ENCODE data around the gene BABAM2.

GRCh38 chr2:28142386-28142785, 251.9 kb downstream of the BABAM2 start:
- TF ChIP-seq CTCF (IDR thresholded peaks at IDR 0.05; ENCODE audit: low read length) (no peak), EZH2 (optimal IDR thresholded peaks at IDR 0.05; ENCODE audit: low read depth, low read length) (no peak), EZH2phosphoT487 (IDR thresholded peaks at IDR 0.05; ENCODE audit: low read length) (no peak)
